Measurements from ENCODE around the gene DCAF6. TPM values are rescaled to one million over a fixed set of nuclear protein-coding genes. Genes with fewer than 3 reads are reported as not detected.

Gene DCAF6
- total and polyA plus RNA-seq, 4 donors: 33.5 to 105 (median 71.1) TPM

DNA sequence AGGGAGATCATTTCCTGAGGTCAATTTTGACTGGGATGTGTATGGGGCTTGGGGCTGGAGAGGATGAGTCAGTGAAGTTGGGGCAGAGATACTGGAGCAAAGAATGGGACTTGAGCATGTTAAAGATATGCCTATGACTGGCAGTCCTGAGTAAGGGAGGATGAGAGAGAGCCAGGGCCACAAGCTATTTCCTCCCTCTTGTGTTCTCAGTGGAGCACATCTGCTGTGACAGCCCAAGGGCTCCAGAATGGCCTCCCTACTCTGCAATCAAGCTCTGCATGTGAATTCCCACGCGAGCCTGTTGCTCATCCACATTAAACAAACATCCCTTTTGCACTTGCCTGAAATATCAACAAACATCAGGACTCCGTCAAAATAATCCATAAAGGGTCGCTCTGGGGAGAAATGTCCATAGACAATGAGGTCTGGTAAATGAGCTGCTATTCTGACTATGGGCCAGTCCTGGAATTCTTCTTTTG lies 31.8 kb upstream of the DCAF6 start:
- Histone ChIP-seq H3K9ac (ENCODE audit: low read depth in 1 of 2, low read length in 2 of 2) (no peak overlapping the region), H3K27ac (ENCODE audit: low read depth in 1 of 2, low read length in 2 of 2) (peak overlapping the region; percentile 71 to 73), H3K4me3 (ENCODE audit: low read depth in 1 of 3, low read length in 3 of 3) (no peak overlapping the region), H3K36me3 (ENCODE audit: control insufficient read depth in 4 of 4, insufficient read depth in 3 of 4, low read depth in 1 of 4, low read length in 3 of 4) (no peaks in the 10 kb centered on the region), H3K4me1 (ENCODE audit: control insufficient read depth in 4 of 4, insufficient read depth in 4 of 4, low read length in 3 of 4) (peaks cover 4 to 18% (median 7%) of the 10 kb centered on the region in 4 donors), H3K27me3 (ENCODE audit: control insufficient read depth in 4 of 4, insufficient read depth in 4 of 4, low read length in 3 of 4) (no peaks in the 10 kb centered on the region), H3K9me3 (ENCODE audit: control insufficient read depth in 4 of 4, low read length in 3 of 4) (no peaks in the 10 kb centered on the region)
- peak; percentile 52 for TF ChIP-seq FOXA2 (IDR thresholded peaks at IDR 0.05)
- peak; percentile 6 to 9 for TF ChIP-seq RXRA (IDR thresholded peaks at IDR 0.05)
- TF ChIP-seq, protein P1, sequence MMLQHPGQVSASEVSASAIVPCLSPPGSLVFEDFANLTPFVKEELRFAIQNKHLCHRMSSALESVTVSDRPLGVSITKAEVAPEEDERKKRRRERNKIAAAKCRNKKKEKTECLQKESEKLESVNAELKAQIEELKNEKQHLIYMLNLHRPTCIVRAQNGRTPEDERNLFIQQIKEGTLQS (IDR thresholded peaks at IDR 0.05): no peak
- TF ChIP-seq YY1 (IDR thresholded peaks at IDR 0.05): peak; percentile 45
- TF ChIP-seq EGR1 (IDR thresholded peaks at IDR 0.05; ENCODE audit: low read depth in 2 of 2): no peak
- peak in 1 of 2 donors; percentile 11 for TF ChIP-seq HNF4A (conservative IDR thresholded peaks at IDR 0.05)
- 24% methylated on average over 4 of the region's 4 CpGs for WGBS
- DNase-seq (ENCODE audit: low spot score): no peak

DNA sequence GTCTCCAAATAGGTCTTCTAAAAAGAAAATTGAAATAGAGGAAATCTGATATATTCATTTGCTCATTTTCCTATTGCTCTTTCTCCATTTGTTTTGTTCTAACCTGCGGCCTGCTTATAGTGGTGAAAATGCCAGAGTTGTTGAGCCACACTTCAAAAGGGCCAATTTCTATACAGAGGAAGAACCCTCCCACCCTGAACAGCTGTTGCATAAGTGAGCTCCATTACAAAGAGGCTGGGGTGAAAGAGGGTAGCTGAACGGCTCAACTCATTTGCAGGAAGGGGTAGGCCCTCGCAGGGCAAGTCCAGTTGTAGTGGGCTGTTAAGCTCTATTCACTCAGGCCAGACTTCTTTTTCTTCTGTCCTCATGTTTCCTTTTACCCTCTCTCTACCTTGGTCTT lies 31.3 kb upstream of the DCAF6 start:
- Histone ChIP-seq H3K27me3 (ENCODE audit: control insufficient read depth in 4 of 4, insufficient read depth in 4 of 4, low read length in 3 of 4) (no peaks in the 10 kb centered on the region), H3K9ac (ENCODE audit: low read depth in 1 of 2, low read length in 2 of 2) (no peak overlapping the region), H3K4me3 (ENCODE audit: low read depth in 1 of 3, low read length in 3 of 3) (no peak overlapping the region), H3K4me1 (ENCODE audit: control insufficient read depth in 4 of 4, insufficient read depth in 4 of 4, low read length in 3 of 4) (peaks cover 3 to 14% (median 6%) of the 10 kb centered on the region in 4 donors), H3K27ac (ENCODE audit: low read depth in 1 of 2, low read length in 2 of 2) (peak overlapping the region; percentile 71 to 73), H3K9me3 (ENCODE audit: control insufficient read depth in 4 of 4, low read length in 3 of 4) (no peaks in the 10 kb centered on the region), H3K36me3 (ENCODE audit: control insufficient read depth in 4 of 4, insufficient read depth in 3 of 4, low read depth in 1 of 4, low read length in 3 of 4) (no peaks in the 10 kb centered on the region)
- peak in 1 of 2 donors; percentile 3 for TF ChIP-seq RXRA (IDR thresholded peaks at IDR 0.05)
- no peak for TF ChIP-seq GABPA (IDR thresholded peaks at IDR 0.05 in 1 of 2, conservative IDR thresholded peaks at IDR 0.05 in 1 of 2)
- TF ChIP-seq YY1 (IDR thresholded peaks at IDR 0.05): peak; percentile 13
- DNase-seq (ENCODE audit: low spot score): no peak
- WGBS: 61% methylated on average over 3 of the region's 3 CpGs

DNA sequence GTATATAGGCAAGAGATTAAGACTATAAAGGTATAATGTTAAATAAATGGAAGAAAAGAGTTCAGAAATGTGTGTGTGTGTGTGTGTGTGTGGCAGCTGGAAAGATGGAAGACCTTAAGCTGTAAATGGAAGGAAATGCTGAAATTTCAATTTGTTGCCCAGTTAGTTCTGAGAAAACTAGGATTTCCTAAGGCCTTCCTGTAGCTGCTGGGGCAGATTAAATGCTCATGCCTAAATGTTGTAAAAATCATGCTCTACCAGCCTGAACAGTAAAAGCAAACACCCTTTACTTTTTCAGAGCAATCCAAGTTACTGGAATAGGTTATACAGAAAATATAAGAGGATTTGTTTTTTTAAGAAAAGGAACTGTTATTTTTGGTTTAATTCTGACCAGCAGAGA lies 30.8 kb upstream of the DCAF6 start:
- Histone ChIP-seq H3K4me1 (ENCODE audit: control insufficient read depth in 4 of 4, insufficient read depth in 4 of 4, low read length in 3 of 4) (peaks cover 4 to 14% (median 9%) of the 10 kb centered on the region in 4 donors), H3K27me3 (ENCODE audit: control insufficient read depth in 4 of 4, insufficient read depth in 4 of 4, low read length in 3 of 4) (no peaks in the 10 kb centered on the region), H3K9me3 (ENCODE audit: control insufficient read depth in 4 of 4, low read length in 3 of 4) (no peaks in the 10 kb centered on the region), H3K27ac (ENCODE audit: low read depth in 1 of 2, low read length in 2 of 2) (peak overlapping the region; percentile 71 to 73), H3K36me3 (ENCODE audit: control insufficient read depth in 4 of 4, insufficient read depth in 3 of 4, low read depth in 1 of 4, low read length in 3 of 4) (no peaks in the 10 kb centered on the region), H3K4me3 (ENCODE audit: low read depth in 1 of 3, low read length in 3 of 3) (no peak overlapping the region), H3K9ac (ENCODE audit: low read depth in 1 of 2, low read length in 2 of 2) (no peak overlapping the region)
- TF ChIP-seq FOXA2 (IDR thresholded peaks at IDR 0.05) (no peak), YY1 (IDR thresholded peaks at IDR 0.05) (no peak), TAF1 (conservative IDR thresholded peaks at IDR 0.05) (no peak), RAD21 (IDR thresholded peaks at IDR 0.05) (no peak), FOXA1 (IDR thresholded peaks at IDR 0.05) (no peak), JUND (IDR thresholded peaks at IDR 0.05) (no peak), HNF4A (conservative IDR thresholded peaks at IDR 0.05) (no peak), GABPA (IDR thresholded peaks at IDR 0.05 in 1 of 2, conservative IDR thresholded peaks at IDR 0.05 in 1 of 2) (no peak), NR2F2 (IDR thresholded peaks at IDR 0.05) (no peak), RXRA (IDR thresholded peaks at IDR 0.05) (no peak), HNF4G (IDR thresholded peaks at IDR 0.05) (no peak), SP1 (IDR thresholded peaks at IDR 0.05) (no peak), EGR1 (IDR thresholded peaks at IDR 0.05; ENCODE audit: low read depth in 2 of 2) (no peak)
- TF ChIP-seq, protein P2, sequence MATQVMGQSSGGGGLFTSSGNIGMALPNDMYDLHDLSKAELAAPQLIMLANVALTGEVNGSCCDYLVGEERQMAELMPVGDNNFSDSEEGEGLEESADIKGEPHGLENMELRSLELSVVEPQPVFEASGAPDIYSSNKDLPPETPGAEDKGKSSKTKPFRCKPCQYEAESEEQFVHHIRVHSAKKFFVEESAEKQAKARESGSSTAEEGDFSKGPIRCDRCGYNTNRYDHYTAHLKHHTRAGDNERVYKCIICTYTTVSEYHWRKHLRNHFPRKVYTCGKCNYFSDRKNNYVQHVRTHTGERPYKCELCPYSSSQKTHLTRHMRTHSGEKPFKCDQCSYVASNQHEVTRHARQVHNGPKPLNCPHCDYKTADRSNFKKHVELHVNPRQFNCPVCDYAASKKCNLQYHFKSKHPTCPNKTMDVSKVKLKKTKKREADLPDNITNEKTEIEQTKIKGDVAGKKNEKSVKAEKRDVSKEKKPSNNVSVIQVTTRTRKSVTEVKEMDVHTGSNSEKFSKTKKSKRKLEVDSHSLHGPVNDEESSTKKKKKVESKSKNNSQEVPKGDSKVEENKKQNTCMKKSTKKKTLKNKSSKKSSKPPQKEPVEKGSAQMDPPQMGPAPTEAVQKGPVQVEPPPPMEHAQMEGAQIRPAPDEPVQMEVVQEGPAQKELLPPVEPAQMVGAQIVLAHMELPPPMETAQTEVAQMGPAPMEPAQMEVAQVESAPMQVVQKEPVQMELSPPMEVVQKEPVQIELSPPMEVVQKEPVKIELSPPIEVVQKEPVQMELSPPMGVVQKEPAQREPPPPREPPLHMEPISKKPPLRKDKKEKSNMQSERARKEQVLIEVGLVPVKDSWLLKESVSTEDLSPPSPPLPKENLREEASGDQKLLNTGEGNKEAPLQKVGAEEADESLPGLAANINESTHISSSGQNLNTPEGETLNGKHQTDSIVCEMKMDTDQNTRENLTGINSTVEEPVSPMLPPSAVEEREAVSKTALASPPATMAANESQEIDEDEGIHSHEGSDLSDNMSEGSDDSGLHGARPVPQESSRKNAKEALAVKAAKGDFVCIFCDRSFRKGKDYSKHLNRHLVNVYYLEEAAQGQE (IDR thresholded peaks at IDR 0.05): no peak
- TF ChIP-seq, protein P1 (IDR thresholded peaks at IDR 0.05): no peak
- TF ChIP-seq, protein P3, sequence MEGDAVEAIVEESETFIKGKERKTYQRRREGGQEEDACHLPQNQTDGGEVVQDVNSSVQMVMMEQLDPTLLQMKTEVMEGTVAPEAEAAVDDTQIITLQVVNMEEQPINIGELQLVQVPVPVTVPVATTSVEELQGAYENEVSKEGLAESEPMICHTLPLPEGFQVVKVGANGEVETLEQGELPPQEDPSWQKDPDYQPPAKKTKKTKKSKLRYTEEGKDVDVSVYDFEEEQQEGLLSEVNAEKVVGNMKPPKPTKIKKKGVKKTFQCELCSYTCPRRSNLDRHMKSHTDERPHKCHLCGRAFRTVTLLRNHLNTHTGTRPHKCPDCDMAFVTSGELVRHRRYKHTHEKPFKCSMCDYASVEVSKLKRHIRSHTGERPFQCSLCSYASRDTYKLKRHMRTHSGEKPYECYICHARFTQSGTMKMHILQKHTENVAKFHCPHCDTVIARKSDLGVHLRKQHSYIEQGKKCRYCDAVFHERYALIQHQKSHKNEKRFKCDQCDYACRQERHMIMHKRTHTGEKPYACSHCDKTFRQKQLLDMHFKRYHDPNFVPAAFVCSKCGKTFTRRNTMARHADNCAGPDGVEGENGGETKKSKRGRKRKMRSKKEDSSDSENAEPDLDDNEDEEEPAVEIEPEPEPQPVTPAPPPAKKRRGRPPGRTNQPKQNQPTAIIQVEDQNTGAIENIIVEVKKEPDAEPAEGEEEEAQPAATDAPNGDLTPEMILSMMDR (IDR thresholded peaks at IDR 0.05; ENCODE audit: low read depth, low read length, missing input control): no peak
- TF ChIP-seq, protein P4, sequence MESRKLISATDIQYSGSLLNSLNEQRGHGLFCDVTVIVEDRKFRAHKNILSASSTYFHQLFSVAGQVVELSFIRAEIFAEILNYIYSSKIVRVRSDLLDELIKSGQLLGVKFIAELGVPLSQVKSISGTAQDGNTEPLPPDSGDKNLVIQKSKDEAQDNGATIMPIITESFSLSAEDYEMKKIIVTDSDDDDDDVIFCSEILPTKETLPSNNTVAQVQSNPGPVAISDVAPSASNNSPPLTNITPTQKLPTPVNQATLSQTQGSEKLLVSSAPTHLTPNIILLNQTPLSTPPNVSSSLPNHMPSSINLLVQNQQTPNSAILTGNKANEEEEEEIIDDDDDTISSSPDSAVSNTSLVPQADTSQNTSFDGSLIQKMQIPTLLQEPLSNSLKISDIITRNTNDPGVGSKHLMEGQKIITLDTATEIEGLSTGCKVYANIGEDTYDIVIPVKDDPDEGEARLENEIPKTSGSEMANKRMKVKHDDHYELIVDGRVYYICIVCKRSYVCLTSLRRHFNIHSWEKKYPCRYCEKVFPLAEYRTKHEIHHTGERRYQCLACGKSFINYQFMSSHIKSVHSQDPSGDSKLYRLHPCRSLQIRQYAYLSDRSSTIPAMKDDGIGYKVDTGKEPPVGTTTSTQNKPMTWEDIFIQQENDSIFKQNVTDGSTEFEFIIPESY (IDR thresholded peaks at IDR 0.05): no peak
- TF ChIP-seq, protein P5, sequence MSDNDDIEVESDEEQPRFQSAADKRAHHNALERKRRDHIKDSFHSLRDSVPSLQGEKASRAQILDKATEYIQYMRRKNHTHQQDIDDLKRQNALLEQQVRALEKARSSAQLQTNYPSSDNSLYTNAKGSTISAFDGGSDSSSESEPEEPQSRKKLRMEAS (IDR thresholded peaks at IDR 0.05): no peak
- no peak for DNase-seq (ENCODE audit: low spot score)
